Heart right ventricle (tissue), 16 donors: ENCODE measurements around the gene GALNT4. TPM values are rescaled to one million over a fixed set of nuclear protein-coding genes. Genes with fewer than 3 reads are reported as not detected.

Experiments used
- ATAC-seq, 8 donors: fragments of 200-7000 bp; cut with Tn5 transposase; one replicate each; pipeline ENCODE4 v1.9.1; 2020; ENCODE audit warnings: mild to moderate bottlenecking in 8 of 8, moderate library complexity in 8 of 8, moderate number of reproducible peaks in 1 of 8
- DNase-seq, 2 donors: peaks; one replicate each; pipeline ENCODE4 v3.0.0-alpha.2; 2020
- H3K27ac ChIP-seq, 10 donors: fragments of 200-600 bp; sonication (generic) in 2 of 10; one replicate each; pipeline versions ENCODE4 v1.5.0 to v1.8.0; 2020 to 2022; ENCODE audit warnings: mild to moderate bottlenecking in 3 of 10
- H3K27me3 ChIP-seq, 7 donors: fragments of 200-600 bp; one replicate each; pipeline ENCODE4 v1.8.0; 2021 to 2022; ENCODE audit warnings: mild to moderate bottlenecking in 2 of 7
- H3K36me3 ChIP-seq, 9 donors: fragments of 200-600 bp; sonication (generic) in 1 of 9; one replicate each; pipeline versions ENCODE4 v1.5.0 to v1.8.0; 2020 to 2022; ENCODE audit warnings: mild to moderate bottlenecking in 2 of 9
- H3K4me1 ChIP-seq, 9 donors: fragments of 200-600 bp; sonication (generic) in 1 of 9; one replicate each; pipeline versions ENCODE4 v1.5.0 to v1.8.0; 2020 to 2022; ENCODE audit warnings: mild to moderate bottlenecking in 4 of 9
- H3K4me3 ChIP-seq, 10 donors: fragments of 200-600 bp; sonication (generic) in 2 of 10; one replicate each; pipeline versions ENCODE4 v1.5.0 to v1.8.0; 2020 to 2022; ENCODE audit warnings: mild to moderate bottlenecking in 7 of 10, moderate library complexity in 2 of 10
- H3K9me3 ChIP-seq, 11 donors: fragments of 200-600 bp in 10 of 11; sonication (generic) in 2 of 11; one replicate each; pipeline versions ENCODE4 v1.5.0 to v1.8.0; 2013 to 2022; ENCODE audit warnings: mild to moderate bottlenecking in 2 of 11, control low read depth in 1 of 11, moderate library complexity in 1 of 11
- WGBS, 2 donors: extraction: QIAGEN DNeasy Blood & Tissue Kit; methylation state at CpG; one replicate each; pipeline ENCODE4 v1.1.7; 2013; ENCODE audit warnings: inconsistent platforms in 1 of 2; 5-methylcytosine and 5-hydroxymethylcytosine counted together
- intact Hi-C, 10 donors: fragments of 100-400 bp; cut with DNase I; formaldehyde crosslinking; loops; one replicate each; pipeline versions ENCODE4 v1.11.1 to v1.14.2; 2022
- polyA plus RNA-seq, 2 donors: library from polyadenylated mRNA; stranded (reverse); fragments of 200-250 nt; gene quantifications; one replicate each; pipeline ENCODE4 v1.2.3, GENCODE V29; 2013
- total RNA-seq, 10 donors: library from RNA; stranded (reverse); fragmentation: NEBNext Ultra II Directional in 3 of 10; extraction: Animal tissue kit (Norgen Biotek cat#: 25700) in 3 of 10; gene quantifications; one replicate each; pipeline versions ENCODE4 v1.2.1 to v1.2.4, GENCODE V29; 2021 to 2023
- TF ChIP-seq, protein P1 (sequence below), 9 donors: fragments of 200-600 bp; sonication (generic) in 2 of 9; IDR thresholded peaks; one replicate each; pipeline versions ENCODE4 v1.5.0 to v1.8.0; 2021 to 2022; ENCODE audit warnings: antibody characterized with exemption in 9 of 9, mild to moderate bottlenecking in 5 of 9, moderate library complexity in 1 of 9
- donor health status: Arrhythmogenic right ventricular cardiomyopathy.
- donor health status: ischemic (EF 13 %, LVEDD 7.1; RV severe dilation, severe dysfunction).
- donor health status: healthy with polysubstance abuse.
- donor health status: DM: no; HTN: yes; CAD: no.
- donor health status: DM: no; HTN: no; CAD: no.
- donor health status: ischemic (EF 25% LVEDD 6.9; RV normal size, moderate dysfunction).
- donor health status: ischemic (EF 25% LVEDD 5.7; RV mildly dilated, moderate dysfunction).
- donor health status: healthy.
- donor health status: DM: yes; HTN: yes; CAD: no.
- donor health status: Ischemic cardiomyopathy.
- donor health status: ischemic (EF 35%, LVEDD 5.7; RV mildly dilated, moderate dysfunction).
- donor health status: nonischemic (EF 11% LVEDD 7.7; RV severe dilation, severe dysfunction).
- donor health status: DM: yes; HTN: yes; CAD: no.
- donor health status: PGD.
- donor health status: ischemic (EF 29% LVEDD 5.4; RV normal size, mild dysfunction).
- donor health status: nonischemic (EF 23%, LVEDD 6.1; RV moderate dilation, normal function).

GALNT4 gene
- total and polyA plus RNA-seq, 12 donors = 1.2 to 3.8 (median 2.1) TPM

- intact Hi-C loops = loop anchor here in 1 of 10 donors (10.0 kb wide), 1 partner anchor 45 kb away; the partner anchor contains the start of genes GALNT4 and POC1B
- Histone ChIP-seq H3K4me3 (no peak overlapping the region), H3K27me3 (no peaks in the 10 kb centered on the region), H3K4me1 (peaks cover 0 to 5% (median 0%) of the 10 kb centered on the region in 9 donors), H3K36me3 (peaks cover 0 to 5% (median 0%) of the 10 kb centered on the region in 9 donors), H3K27ac (no peak overlapping the region), H3K9me3 (no peaks in the 10 kb centered on the region)
- 94 to 97% methylated on average over 3 of the region's 3 CpGs for WGBS, 2 donors
- no peak for DNase-seq
- TF ChIP-seq, protein P1, sequence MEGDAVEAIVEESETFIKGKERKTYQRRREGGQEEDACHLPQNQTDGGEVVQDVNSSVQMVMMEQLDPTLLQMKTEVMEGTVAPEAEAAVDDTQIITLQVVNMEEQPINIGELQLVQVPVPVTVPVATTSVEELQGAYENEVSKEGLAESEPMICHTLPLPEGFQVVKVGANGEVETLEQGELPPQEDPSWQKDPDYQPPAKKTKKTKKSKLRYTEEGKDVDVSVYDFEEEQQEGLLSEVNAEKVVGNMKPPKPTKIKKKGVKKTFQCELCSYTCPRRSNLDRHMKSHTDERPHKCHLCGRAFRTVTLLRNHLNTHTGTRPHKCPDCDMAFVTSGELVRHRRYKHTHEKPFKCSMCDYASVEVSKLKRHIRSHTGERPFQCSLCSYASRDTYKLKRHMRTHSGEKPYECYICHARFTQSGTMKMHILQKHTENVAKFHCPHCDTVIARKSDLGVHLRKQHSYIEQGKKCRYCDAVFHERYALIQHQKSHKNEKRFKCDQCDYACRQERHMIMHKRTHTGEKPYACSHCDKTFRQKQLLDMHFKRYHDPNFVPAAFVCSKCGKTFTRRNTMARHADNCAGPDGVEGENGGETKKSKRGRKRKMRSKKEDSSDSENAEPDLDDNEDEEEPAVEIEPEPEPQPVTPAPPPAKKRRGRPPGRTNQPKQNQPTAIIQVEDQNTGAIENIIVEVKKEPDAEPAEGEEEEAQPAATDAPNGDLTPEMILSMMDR (IDR thresholded peaks at IDR 0.05) = no peak
- ATAC-seq = no peak
Measured at GRCh38 chr12:89479982-89480381, 44.6 kb downstream of the GALNT4 start.

- 90 to 98% methylated on average over 8 of the region's 8 CpGs for WGBS, 2 donors
- Histone ChIP-seq H3K4me3 (no peak overlapping the region), H3K27ac (no peak overlapping the region), H3K36me3 (no peaks in the 10 kb centered on the region), H3K4me1 (peaks cover 0 to 5% (median 0%) of the 10 kb centered on the region in 9 donors), H3K9me3 (no peaks in the 10 kb centered on the region), H3K27me3 (no peaks in the 10 kb centered on the region)
- ATAC-seq (no peak), DNase-seq (no peak)
- TF ChIP-seq, protein P1 (IDR thresholded peaks at IDR 0.05) = no peak
- intact Hi-C loops = loop anchor here in 1 of 10 donors (10.0 kb wide), 1 partner anchor 47 kb away; the partner anchor contains the start of genes GALNT4 and POC1B
Measured at GRCh38 chr12:89477633-89478279, 46.8 kb downstream of the GALNT4 start.

DNA sequence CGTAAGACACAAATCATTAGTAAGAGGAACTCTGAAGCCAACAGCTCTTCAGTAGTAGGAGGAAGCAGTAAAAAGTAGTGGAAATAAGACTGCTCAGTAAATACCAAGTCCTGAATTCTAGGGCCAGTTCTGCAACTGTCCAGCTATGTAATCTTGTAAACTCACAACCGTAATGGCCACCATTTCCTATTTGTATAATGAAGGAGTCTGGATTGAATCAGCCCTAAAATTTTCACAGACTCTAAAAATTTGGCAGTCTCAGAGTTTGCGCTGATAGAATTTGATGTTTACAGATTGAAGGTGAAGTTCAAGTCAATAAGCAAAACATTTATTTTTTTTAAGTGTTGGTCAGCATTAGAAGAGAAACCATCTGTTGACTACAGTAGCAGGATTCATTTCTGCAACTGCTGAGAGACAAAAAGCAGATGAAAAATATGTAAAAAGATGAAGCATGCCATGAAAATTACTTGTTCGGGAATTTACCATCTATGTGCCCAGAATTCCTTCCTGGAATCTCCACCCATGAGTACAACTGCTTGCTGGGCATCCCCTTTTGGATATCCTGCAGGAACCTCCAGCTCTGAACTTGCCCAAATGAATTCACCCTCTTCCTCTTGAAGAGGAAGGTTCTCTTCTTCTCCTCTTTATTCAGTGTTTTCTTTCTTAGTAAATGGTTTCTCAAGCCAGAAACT lies 47.5 kb downstream of the GALNT4 start:
- no peaks in the 10 kb centered on the region for H3K36me3 ChIP-seq
- peaks cover 0 to 5% (median 0%) of the 10 kb centered on the region in 9 donors for H3K4me1 ChIP-seq
- ATAC-seq (no peak), DNase-seq (no peak)
- intact Hi-C loops = loop anchor here in 1 of 10 donors (10.0 kb wide), 1 partner anchor 48 kb away; the partner anchor contains the start of genes GALNT4 and POC1B
- WGBS, 2 donors = 84 to 89% methylated on average over 4 of the region's 4 CpGs
- TF ChIP-seq, protein P1 (IDR thresholded peaks at IDR 0.05) = no peak
- no peak overlapping the region for H3K4me3 ChIP-seq
- H3K27me3 ChIP-seq = no peaks in the 10 kb centered on the region
- no peaks in the 10 kb centered on the region for H3K9me3 ChIP-seq
- H3K27ac ChIP-seq = no peak overlapping the region

- WGBS, 2 donors = 88 to 94% methylated on average over 3 of the region's 3 CpGs
- Histone ChIP-seq H3K4me1 (peaks cover 0 to 5% (median 0%) of the 10 kb centered on the region in 9 donors), H3K4me3 (no peak overlapping the region), H3K36me3 (no peaks in the 10 kb centered on the region), H3K27me3 (no peaks in the 10 kb centered on the region), H3K9me3 (no peaks in the 10 kb centered on the region), H3K27ac (no peak overlapping the region)
- intact Hi-C loops = loop anchor here in 1 of 10 donors (10.0 kb wide), 1 partner anchor 49 kb away; the partner anchor contains the start of genes GALNT4 and POC1B
- TF ChIP-seq, protein P1 (IDR thresholded peaks at IDR 0.05) = no peak
- DNase-seq (no peak), ATAC-seq (no peak)
Measured at GRCh38 chr12:89476232-89476631, 48.4 kb downstream of the GALNT4 start.
